Astrocyte (in vitro differentiated cells and primary cell): Measurements from ENCODE around the gene BANK1. TPM values are rescaled to one million over a fixed set of nuclear protein-coding genes. Genes with fewer than 3 reads are reported as not detected.

Experiments
- DNase-seq: peaks from one replicate; pipeline ENCODE4 v3.0.0-alpha.2; 2010; ENCODE audit warnings: low read depth
- FAIRE-seq: peaks from 2 replicates; lab custom pipeline; 2011; peaks lifted over from hg19 to GRCh38; lab: Jason Lieb, UNC
- H2AFZ ChIP-seq: 2 replicates; pipeline ENCODE4 v1.6.0; 2012; ENCODE audit warnings: low read depth, low read length, inconsistent platforms
- H3K27ac ChIP-seq: 2 replicates; pipeline ENCODE4 v1.5.1; 2011; ENCODE audit warnings: low read depth, low read length, inconsistent platforms
- H3K27me3 ChIP-seq: 2 replicates; pipeline ENCODE4 v1.6.0; 2011; ENCODE audit warnings: low read length, inconsistent platforms; ENCODE audit not compliant: insufficient read depth
- H3K36me3 ChIP-seq: 2 replicates; pipeline ENCODE4 v1.5.1; 2011; ENCODE audit warnings: low read length, inconsistent platforms; ENCODE audit not compliant: insufficient read depth
- H3K4me1 ChIP-seq: 2 replicates; pipeline ENCODE4 v1.5.1; 2011; ENCODE audit warnings: low read length, inconsistent platforms; ENCODE audit not compliant: insufficient read depth
- H3K4me2 ChIP-seq: 2 replicates; pipeline ENCODE4 v1.6.0; 2012; ENCODE audit warnings: low read length, inconsistent platforms
- H3K4me3 ChIP-seq: 2 replicates; pipeline ENCODE4 v1.5.1; 2011; ENCODE audit warnings: low read depth, mild to moderate bottlenecking, low read length, inconsistent platforms; ENCODE audit not compliant: insufficient read depth
- H3K79me2 ChIP-seq: 2 replicates; pipeline ENCODE4 v1.6.0; 2012; ENCODE audit warnings: mild to moderate bottlenecking, low read length, inconsistent platforms; ENCODE audit not compliant: insufficient read depth
- H3K9ac ChIP-seq: 2 replicates; pipeline ENCODE4 v1.6.0; 2012; ENCODE audit warnings: mild to moderate bottlenecking, low read length, inconsistent platforms
- H3K9me3 ChIP-seq: 2 replicates; pipeline ENCODE4 v1.5.1; 2012; ENCODE audit warnings: low read depth, mild to moderate bottlenecking, low read length, inconsistent platforms; ENCODE audit not compliant: insufficient read depth
- H4K20me1 ChIP-seq: 2 replicates; pipeline ENCODE4 v1.6.0; 2012; ENCODE audit warnings: low read length, inconsistent platforms; ENCODE audit not compliant: insufficient read depth
- H3K27ac Mint-ChIP-seq: one replicate; pipeline ENCODE4 v1.8.0; 2021; ENCODE audit warnings: mild to moderate bottlenecking, mixed read lengths; ENCODE audit not compliant: unreplicated experiment
- H3K27me3 Mint-ChIP-seq: one replicate; pipeline ENCODE4 v1.8.0; 2021; ENCODE audit warnings: low read depth, mixed read lengths; ENCODE audit not compliant: unreplicated experiment
- H3K36me3 Mint-ChIP-seq: one replicate; pipeline ENCODE4 v1.8.0; 2021; ENCODE audit warnings: low read depth, mixed read lengths; ENCODE audit not compliant: unreplicated experiment
- H3K4me1 Mint-ChIP-seq: one replicate; pipeline ENCODE4 v1.8.0; 2021; ENCODE audit warnings: low read depth, mixed read lengths; ENCODE audit not compliant: unreplicated experiment
- H3K4me3 Mint-ChIP-seq: one replicate; pipeline ENCODE4 v1.8.0; 2021; ENCODE audit warnings: mild to moderate bottlenecking, moderate library complexity, mixed read lengths; ENCODE audit not compliant: unreplicated experiment
- H3K9me3 Mint-ChIP-seq: one replicate; pipeline ENCODE4 v1.8.0; 2021; ENCODE audit warnings: mild to moderate bottlenecking, mixed read lengths; ENCODE audit not compliant: unreplicated experiment
- CTCF ChIP-seq: IDR thresholded peaks from 2 replicates; pipeline ENCODE4 v1.5.1; 2011; ENCODE audit warnings: low read depth, mild to moderate bottlenecking, inconsistent platforms, low read length, moderate library complexity; ENCODE audit not compliant: insufficient read depth
- EZH2 ChIP-seq: IDR thresholded peaks from 2 replicates; pipeline ENCODE4 v1.6.1; 2012; ENCODE audit warnings: mild to moderate bottlenecking, low read length, inconsistent platforms; ENCODE audit not compliant: insufficient read depth
- total RNA-seq: library from RNA; stranded (reverse); gene quantifications from 2 replicates; pipeline ENCODE4 v1.2.1, GENCODE V29; 2021

Gene BANK1
- total RNA-seq, 1 donor from 2014 or later = 1.3 TPM

- Histone ChIP-seq H3K79me2 (no peaks in the 10 kb centered on the region), H3K4me2 (no peak overlapping the region), H3K27me3 (no peaks in the 10 kb centered on the region), H3K4me3 (no peak overlapping the region), H3K9me3 (no peaks in the 10 kb centered on the region), H3K36me3 (no peaks in the 10 kb centered on the region), H4K20me1 (no peaks in the 10 kb centered on the region), H2AFZ (no peak overlapping the region), H3K4me1 (no peaks in the 10 kb centered on the region), H3K9ac (no peak overlapping the region), H3K27ac (no peak overlapping the region)
- H3K27me3 Mint-ChIP-seq = no peaks in the 10 kb centered on the region
- H3K27ac Mint-ChIP-seq = no peak overlapping the region
- H3K4me1 Mint-ChIP-seq = no peaks in the 10 kb centered on the region
- peak; percentile 23 for FAIRE-seq
- TF ChIP-seq EZH2 = no peak
- no peak for TF ChIP-seq CTCF
- no peak overlapping the region for H3K4me3 Mint-ChIP-seq
- DNase-seq = no peak
- H3K36me3 Mint-ChIP-seq = no peaks in the 10 kb centered on the region
- H3K9me3 Mint-ChIP-seq = peaks cover 15% of the 10 kb centered on the region
Measured at GRCh38 chr4:101910786-101911373, 120.3 kb downstream of the BANK1 start.

- FAIRE-seq = no peak
Measured at GRCh38 chr4:101911616-101912015, 121.1 kb downstream of the BANK1 start.

More at GRCh38 chr4:101911616-101912015, 121.1 kb downstream of the BANK1 start:
- Histone ChIP-seq H3K4me1 (no peaks in the 10 kb centered on the region), H3K27me3 (no peaks in the 10 kb centered on the region), H4K20me1 (no peaks in the 10 kb centered on the region), H3K9me3 (no peaks in the 10 kb centered on the region), H3K27ac (no peak overlapping the region), H3K36me3 (no peaks in the 10 kb centered on the region), H3K4me2 (no peak overlapping the region), H2AFZ (no peak overlapping the region), H3K79me2 (no peaks in the 10 kb centered on the region), H3K9ac (no peak overlapping the region), H3K4me3 (no peak overlapping the region)
- Mint-ChIP-seq H3K36me3 (no peaks in the 10 kb centered on the region), H3K27ac (no peak overlapping the region), H3K4me1 (no peaks in the 10 kb centered on the region), H3K27me3 (no peaks in the 10 kb centered on the region), H3K9me3 (peaks cover 13% of the 10 kb centered on the region), H3K4me3 (no peak overlapping the region)
- no peak for TF ChIP-seq EZH2
- no peak for TF ChIP-seq CTCF
- no peak for DNase-seq
